ENCODE results near the gene CRK. TPM values are rescaled to one million over a fixed set of nuclear protein-coding genes. Genes with fewer than 3 reads are reported as not detected.
A peak's percentile ranks its signal among the peaks of the same experiment; 100 is the strongest.
"Not testable (repeated sequence)": the region's sequence is repeated elsewhere in the genome, so short reads cannot be mapped to it uniquely, and the experiment has no call there.

CRK gene
- total RNA-seq, 1 donor from 2014 or later, result 104 TPM

DNA sequence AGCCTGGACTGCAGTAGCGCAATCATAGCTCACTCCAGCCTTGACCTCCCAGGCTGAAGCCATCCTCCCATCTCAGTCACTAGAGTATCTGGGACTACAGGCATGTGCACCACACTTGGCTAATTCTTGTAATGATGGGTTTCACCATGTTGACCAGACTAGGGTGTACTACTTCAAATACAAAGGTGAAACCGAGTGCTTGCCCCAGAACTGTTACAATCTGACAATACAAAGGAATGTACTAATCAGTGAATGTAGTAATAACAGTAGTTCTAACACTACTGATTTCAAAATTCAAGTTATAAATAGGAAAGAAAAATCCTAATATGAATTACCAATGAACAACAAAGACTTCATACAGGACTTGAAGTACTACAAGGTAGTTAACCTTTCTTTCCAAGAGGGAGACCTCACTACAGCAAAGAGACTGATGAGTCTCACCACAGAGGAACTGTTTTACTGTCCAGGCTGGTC, 24.4 kb downstream of the CRK start:
- DNase-seq (ENCODE audit: low read depth in 2 of 2), result no peak

DNA sequence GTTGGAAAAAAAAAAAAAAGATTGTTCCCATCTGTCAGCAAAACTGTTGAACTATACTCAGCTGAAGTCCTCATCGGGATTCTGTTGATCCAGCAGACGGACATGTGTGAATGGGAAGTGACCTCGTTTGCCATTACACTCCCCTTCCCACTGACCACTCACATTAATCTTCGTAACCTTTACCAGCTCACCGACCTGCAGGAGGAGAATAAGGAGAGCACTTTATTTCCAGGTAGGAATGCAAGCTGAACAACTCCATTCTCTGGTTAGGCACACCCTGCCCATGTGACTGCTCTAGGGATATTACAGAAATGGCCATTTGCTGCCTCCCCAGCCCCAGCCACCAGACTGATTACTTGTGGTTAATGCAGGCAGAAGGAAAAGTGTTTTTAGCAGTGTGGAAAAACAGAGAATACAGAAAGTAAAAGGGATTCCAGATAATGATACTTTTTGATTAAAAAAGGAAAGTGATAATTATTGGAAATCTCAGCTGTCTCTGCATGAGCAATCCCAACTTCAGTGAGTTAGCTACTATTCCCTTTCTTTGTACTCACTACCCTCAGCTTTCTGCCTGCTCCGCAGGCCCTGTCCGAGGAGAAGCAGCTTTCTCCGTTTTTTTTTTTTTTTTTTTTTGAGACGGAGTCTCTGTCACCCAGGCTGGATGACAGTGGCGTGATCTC, 32.4 kb downstream of the CRK start:
- peak in 1 of 2 donors; percentile 66 for DNase-seq (ENCODE audit: low read depth in 2 of 2)

DNA sequence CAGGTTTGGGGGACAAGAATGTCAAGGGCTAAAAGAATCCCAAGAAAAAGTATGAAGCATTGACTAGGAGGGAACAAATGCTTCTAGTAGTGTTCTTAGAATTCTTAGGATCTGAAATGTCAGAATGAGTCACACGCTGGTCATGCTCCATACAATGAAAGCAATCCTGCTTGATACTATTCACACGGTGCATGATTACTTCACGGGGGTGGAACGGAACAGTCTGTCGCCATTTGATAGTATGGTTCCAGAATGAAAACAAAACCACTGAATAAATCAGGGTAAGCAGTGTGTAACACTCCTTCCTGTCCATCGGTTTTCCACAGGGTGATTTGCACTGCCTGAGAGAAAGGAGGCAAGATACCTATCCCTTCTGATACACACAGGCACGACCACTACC, 33.1 kb downstream of the CRK start:
- DNase-seq (ENCODE audit: low read depth in 2 of 2), result peak; percentile 91 to 98

DNA sequence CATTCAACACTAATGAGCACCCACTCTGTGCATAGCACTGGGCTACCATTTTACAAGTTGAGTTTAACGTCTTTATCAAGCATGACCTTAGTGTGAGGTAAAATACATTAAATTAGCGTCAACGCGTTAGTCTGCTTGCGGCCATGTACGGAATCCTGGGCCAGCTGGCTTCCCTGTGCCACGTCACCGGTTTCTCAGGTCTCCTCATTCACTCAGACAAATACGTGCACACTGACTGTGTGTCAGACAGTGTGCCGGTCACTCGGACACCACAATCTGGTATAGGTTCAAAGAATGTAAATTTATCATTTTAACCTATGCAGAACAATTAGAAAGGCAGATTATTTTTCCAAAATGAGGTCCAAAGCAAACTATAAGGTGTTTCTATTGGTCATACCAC, 34.6 kb downstream of the CRK start:
- no peak for DNase-seq (ENCODE audit: low read depth in 2 of 2)

DNA sequence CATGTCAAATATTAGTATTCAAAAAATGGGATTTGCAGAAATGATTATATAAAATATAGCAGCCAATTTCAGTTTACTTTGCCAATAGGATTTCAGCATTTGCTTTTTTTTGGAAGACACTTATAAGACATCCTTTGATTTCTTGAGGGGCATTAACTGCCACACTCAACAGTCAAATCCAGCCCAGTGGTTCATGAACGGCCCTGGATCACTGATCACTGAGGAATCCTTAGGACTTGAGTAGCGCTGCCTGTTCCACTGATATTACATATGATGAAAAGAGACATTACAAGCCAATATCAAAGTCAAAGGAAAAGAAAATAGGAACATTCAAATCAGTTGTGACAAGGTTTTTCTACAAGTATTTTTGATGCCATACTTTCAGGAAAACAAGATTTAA, 35.1 kb downstream of the CRK start:
- DNase-seq (ENCODE audit: low read depth in 2 of 2), result no peak

DNA sequence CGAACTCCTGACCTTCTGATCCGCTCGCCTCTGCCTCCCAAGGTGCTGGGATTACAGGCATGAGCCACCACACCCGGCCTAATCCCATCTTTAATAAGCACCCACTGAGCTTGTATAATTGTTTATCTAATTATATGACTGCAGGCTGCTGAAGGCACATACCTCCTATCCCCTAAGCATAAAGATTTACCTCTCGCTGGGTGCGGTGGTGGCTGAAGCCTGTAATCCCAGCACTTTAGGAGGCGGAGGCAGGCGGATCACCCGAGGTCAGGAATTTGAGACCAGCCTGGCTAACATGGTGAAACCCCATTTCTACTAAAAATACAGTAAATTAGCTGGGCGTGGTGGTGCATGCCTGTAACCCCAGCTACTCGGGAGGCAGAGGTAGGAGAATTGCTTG, 35.9 kb downstream of the CRK start:
- no peak for DNase-seq (ENCODE audit: low read depth in 2 of 2)

DNA sequence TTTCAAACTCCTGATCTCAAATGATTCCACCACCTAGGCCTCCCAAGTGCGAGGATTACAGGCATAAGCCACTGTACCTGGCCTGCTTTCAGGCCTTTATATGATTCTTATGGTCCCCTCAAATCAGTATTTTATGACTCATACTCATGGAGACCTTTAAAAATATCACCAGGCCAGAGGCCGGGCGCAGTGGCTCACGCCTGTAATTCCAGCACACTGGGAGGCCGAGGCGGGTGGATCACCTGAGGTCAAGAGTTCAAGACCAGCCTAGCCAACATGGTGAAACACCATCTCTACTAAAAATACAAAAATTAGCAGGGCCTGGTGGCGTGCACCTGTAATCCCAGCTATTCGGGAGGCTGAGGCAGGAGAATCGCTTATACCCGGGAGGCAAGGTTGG, 37.6 kb downstream of the CRK start:
- DNase-seq (ENCODE audit: low read depth in 2 of 2), result not testable (repeated sequence)

DNA sequence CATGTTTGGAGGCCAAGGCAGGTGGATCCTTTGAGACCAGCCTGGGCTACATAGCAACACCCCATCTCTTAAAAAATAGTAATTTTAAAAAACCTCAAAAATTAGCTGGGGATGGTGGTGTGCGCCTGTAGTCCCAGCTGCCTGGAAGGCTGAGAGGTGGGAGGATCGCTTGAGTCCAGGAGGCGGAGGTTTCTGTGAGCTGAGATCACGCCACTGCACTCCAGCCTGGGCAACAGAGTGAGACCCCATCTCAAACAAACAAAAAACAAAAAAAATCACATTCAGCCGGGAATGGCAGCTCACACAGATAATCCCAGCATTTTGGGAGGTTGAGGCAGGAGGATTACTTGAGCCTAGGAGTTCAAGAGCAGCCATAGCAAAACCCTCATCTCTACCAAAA, 39.6 kb downstream of the CRK start:
- DNase-seq (ENCODE audit: low read depth in 2 of 2), result no peak

DNA sequence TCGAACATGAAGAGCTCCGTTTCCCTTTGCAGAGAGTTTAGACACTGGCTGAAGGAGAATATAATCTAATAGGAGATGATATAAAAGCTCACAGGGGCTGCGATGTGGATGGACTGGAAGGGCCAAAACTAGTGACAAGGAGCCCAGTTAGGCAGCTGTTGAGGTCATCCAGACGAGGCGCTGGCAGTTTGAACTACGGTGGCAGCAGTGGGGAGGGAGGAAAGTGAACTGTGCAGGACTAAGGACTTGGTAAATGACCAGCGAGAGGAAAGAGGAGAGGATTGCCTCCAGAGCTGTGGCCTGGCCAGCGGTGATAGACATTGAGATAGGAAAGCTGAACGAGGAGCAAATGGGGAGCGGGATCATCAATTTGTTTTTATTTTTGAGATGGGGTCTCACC, 41.4 kb downstream of the CRK start:
- DNase-seq (ENCODE audit: low read depth in 2 of 2), result no peak

DNA sequence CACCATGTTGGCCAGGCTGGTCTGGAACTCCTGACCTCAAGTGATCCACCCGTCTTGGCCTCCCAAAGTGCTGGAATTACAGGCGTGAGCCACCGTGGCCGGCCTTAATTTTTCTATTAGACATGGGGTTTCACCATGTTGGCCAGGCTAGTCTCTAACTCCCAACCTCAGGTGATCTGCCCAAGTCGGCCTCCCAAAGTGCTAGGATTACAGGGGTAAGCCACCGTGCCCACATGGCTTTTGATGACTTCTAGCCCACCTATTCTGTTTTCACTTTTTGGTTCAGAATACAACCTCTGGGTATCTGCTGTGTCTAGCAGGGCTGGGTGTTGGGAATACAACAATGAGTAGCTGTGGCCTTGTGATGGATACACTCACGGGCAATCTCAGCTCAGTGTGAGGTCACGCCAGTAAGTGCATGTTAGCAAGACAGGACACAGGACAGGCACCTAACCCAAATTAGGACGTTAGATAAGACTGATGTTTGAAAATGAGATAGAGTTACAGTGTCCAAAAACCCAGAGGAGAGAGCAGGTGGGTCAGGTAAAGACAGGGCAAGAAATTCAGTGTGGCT, 41.9 kb downstream of the CRK start:
- no peak for DNase-seq (ENCODE audit: low read depth in 2 of 2)

DNA sequence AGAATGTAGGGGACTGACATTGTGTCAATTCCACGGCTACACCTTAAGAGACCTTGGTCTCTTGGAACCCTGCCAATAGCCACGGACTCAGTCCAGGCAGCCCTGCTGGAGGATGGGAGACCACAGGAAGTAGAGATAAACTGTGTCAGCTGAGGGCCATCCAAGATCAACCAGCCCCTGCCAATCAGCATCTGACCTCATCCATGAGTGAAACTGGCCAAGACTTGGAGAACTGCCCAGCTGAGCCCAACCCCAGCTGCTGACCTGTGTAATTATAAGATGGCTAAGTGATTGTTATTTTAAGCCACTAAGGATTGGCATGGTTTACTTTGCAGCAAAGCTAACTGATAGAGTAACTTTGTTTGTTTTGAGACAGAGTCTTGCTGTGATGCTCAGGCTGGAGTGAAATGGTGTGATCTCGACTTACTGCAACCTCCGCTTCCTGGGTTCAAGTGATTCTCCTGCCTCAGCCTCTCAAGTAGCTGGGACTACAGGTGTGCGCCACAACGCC, 42.7 kb downstream of the CRK start:
- DNase-seq (ENCODE audit: low read depth in 2 of 2), result peak; percentile 64 to 97

DNA sequence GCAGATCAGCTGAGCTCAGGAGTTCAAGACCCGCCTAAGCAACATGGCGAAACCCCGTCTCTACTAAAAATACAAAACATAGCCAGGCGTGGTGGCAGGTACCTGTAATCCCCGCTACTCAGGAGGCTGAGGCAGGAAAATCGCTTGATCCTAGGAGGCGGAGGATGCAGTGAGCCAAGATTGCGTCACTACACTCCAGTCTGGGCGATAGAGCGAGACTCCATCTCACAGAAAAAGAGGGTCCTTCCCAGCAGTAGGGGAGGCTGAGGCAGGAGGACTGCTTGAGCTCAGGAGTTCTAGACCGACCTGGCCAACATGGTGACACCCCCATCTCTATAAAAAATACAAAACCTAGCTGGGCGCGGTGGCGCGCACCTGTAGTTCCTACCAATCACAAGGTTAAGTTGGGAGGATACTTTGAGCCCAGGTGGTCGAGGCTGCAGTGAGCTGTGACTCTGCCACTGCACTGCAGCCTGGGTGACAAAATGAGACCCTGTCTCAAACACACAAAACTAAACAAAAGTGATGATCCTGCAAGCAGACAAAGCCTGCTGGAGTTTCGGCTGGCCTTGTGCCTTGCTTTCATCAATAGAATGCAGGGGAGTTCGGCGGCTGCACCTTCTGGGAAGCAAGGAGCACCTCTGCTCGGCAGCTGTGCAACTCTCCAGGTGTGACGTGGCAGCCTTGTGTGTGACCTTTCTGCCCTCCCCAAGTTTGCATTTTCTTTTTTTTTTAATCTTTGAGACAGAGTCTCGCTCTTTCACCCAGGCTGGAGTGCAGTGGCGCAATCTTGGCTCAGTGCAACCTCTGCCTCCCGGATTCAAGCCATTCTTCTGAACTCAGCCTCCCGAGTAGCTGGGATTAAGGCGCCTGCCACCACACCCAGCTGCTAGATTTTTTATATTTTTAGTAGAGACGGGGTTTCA, 43.6 kb downstream of the CRK start:
- DNase-seq (ENCODE audit: low read depth in 2 of 2), result no peak

DNA sequence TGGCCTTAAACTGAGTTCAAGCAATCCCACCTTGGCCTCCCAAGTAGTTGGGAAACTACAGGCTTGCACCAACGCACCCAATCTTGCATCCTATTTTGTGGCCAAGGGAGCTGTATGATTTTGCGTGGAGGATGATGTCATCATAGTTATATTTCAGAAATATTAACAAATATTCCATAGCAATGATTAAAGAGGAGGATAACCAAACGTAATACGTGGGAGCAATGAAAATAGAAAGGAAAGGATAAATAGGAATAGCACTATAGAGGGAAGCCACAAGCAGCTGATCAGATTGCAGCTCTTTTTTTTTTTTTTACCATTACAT, 53.8 kb downstream of the CRK start:
- no peak for DNase-seq (ENCODE audit: low read depth in 2 of 2)

DNA sequence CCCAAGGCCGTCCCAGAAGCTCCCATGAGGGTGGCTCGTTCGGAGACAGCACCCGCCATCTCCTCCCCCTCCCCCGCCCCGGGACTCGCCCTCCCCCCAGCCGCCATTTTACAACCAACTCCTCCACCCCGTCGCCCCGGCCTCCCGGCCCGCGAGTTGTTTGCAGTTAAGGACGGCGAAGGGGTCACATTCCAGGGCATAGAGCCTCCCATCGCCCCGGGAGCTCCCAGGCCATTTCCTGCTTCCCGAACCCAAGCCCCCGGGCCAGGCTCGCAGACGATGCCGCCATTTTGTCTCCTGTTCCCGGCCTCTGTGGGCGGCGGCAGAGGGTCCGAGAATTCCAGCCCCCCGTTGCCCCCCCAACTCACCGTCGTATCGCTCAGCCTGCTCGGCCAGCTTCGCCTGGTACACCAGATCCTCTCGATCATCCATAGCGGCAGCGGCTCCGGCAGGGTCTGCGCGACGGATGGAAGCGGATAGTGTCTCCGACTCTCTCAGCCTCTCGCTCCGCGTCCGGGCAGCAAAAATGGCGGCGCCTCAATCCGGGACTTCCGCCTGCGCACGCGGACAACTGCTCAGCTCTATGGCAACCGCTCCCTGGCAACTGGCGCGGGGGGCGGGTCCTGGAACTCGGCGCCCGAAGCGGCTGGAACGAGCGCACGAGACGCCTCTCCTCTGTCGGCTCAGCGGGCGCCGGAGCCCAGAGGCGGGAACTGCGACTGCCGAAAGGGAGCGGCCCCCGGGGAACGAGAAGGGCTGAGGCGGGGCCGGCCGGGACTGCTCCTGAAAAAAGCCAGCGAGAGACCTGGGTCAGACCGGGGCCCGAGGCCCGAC, 56.1 kb downstream of the CRK start, which contains the start of gene YWHAE:
YWHAE (minus strand) TSS at position 544 of the 834 bp plus-strand sequence; CDS start at position 432, 112 bp downstream.
- DNase-seq (ENCODE audit: low read depth in 2 of 2), result peak; percentile 78 to 95

DNA sequence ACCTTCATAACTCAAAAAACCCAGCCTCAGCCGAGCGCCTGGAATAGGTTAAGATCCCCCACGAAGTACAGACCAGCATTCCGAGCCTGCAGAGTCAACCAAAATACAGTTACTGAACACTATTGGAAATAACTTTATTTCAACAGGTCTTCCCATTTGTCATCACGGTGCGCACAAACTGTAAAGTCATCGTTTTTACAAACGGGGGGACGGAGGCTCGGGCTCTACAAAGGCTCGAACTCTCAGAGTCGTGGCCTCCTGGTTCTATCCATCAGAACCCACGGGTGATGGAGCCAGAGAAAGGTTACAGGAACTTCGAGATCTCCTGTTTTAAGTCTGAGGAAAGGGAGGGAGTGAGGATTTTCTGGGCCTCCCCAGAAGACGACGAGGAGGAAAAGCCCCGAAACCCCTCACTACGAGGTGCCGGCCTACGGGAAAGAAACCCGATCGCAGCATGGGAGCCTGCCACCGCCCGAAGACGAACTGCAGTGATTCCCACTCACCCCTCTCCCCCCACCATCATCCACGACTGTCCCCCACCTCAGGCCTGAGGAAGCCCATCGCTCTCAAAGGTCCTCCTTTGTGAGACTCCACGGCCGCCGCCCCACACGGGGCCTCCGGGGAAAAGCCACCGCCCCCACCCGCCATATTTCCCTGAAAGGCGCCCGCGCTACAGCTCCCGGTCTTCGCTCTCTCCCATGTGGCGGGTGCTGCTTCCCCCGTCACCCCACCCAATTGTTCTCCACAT, 56.9 kb downstream of the CRK start:
- peak in 1 of 2 donors; percentile 46 for DNase-seq (ENCODE audit: low read depth in 2 of 2)

DNA sequence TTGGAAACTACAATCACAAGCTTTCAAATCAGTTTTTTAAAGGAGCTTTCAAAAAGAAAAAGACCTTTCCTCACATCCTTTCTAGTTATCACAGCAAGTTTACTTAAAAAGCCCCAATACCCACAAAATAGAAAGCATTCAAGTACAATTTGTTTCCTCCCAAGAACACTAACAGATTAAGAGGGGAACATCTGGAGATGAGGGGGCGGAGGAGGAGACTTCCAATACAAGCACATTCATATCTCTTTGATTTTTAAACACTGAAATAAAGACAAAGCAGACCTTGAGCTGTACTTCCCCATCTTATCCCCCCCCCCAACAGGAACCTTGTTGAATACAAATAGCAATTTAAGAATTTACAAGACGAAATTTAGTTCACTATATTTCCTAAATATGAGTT, 58.0 kb downstream of the CRK start:
- no peak for DNase-seq (ENCODE audit: low read depth in 2 of 2)

DNA sequence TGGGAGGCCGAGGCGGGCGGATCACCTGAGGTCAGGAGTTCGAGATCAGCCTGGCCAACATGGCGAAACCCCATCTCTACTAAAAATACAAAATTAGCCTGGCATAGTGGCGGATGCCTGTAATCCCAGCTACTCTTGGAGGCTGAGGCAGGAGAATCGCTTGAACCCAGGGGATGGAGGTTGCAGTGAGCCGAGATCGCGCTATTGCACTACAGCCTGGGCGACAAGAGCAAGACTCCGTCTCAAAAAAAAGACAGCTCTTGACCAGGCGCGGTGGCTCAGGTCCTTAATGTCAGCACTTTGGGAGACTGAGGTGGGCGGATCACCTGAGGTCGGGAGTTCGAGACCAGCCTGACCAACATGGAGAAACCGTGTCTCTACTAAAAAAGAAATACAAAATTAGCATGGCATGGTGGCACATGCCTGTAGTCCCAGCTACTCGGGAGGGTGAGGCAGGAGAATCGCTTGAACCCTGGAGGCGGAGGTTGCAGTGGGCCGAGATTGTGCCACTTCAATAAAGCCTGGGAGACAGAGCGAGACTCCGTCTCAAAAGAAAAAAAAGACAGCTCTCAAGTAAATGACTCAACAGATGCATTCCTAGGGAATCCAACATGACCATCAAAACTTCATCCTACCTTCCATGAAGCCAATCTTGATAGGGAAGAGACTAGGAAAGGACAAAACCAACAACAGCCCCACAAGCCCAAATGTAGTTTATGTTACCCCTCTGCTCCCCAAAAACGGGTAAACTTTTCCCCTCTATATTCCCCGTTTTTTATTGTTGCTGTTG, 60.0 kb downstream of the CRK start:
- not testable (repeated sequence) for DNase-seq (ENCODE audit: low read depth in 2 of 2)

DNA sequence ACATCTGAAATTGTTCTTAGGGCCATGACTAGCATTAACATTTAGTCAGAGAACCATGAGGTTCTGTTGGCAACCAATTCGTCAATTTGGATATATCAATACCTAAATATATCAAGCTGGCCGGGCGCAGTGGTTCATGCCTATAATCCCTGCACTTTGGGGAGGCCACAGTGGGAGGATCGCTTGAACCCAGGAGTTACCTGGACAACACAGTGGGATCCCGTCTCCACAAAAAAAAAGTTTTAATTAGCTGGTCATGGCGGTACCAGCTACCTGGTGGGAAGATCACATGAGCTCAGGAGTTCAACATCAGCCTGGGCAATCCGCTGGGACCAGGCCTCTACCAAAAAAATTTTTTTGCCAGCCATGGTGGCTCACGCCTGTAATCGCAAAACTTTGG, 64.5 kb downstream of the CRK start:
- no peak for DNase-seq (ENCODE audit: low read depth in 2 of 2)

DNA sequence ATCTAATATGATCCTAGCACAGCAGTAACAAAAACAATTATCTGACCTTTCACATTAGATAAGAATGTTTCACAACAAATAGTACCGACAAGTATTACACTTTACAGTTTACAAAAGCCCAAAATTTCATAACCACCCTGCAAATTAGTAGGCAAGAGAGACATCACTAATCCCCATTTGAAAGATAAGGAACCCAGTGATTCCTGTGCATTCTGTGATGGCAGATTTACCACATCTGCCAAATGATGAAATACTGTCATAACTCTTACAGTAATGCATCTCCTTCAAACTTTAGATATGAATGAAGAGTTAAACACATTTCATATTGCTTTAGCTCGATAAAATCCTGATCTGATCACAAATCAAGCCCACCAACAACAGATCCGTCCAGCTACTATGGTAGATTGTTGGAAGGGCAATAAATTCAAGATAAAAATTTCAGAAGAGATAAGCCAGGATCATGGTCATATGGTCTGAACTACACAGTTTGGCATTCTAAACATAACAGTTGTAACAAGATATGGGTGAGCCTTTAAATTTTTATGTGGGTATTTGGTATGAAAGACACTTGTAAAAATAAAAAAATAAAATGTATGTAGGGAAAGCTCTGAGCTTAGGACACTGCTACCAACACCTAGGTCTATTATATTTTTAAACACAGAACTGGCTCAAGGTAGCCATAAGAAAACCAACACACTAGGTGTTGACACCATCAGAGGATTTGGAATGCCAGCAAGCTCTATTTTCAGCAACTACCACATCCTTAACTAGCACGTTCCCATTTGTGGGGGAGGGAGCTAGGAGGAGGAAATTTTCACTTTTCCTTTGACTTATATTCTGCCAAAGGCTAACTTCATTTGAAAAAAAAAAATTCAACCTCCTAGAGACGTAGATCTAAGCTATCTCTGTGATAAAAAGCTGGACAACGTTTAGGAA, 65.3 kb downstream of the CRK start:
- DNase-seq (ENCODE audit: low read depth in 2 of 2), result no peak

All from dermis microvascular lymphatic vessel endothelial cell (primary cell).